Measurements from ENCODE around the gene PKNOX2. TPM values are rescaled to one million over a fixed set of nuclear protein-coding genes. Genes with fewer than 3 reads are reported as not detected.

The PKNOX2 gene
- total RNA-seq, 2 donors from 2014 or later, result 4.0 to 6.9 TPM

DNA sequence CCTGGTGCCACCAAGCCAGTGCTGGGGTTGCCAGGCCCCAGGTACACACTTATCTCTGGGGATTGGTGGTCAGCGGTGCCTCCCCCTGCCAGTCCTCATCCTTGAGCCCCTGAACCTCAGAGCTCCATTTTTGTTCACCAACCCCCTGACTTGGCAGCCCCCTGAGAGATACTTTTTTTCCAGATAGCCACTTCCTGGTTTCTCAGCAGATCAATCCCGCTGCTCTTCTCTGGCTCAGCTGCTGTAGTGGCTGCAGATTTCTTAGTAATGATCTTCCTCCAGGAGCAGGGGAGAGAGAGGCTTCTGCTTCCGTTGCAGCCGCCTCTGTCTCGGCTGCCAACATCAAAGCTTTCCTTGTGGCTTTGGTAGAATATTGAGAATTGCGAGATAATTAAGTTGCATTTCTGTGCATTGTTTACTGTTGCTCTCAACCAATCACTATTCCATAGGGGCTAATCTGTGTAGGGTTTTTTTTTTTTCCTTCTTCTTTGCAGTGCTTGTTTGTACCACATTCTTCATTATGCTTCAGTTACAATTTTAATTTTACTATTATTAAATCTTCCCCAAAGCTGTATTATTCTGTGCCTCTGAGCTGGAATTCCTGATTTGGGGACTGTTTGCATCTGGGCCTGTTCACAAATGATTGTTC is 92.1 kb downstream of the PKNOX2 start:
- Mint-ChIP-seq H3K4me1 (peaks cover 30% of the 10 kb centered on the region), H3K36me3 (ENCODE audit: low read depth) (no peaks in the 10 kb centered on the region), H3K27me3 (ENCODE audit: insufficient read depth) (peaks cover under 1% of the 10 kb centered on the region), H3K9me3 (no peaks in the 10 kb centered on the region), H3K27ac (no peak overlapping the region), H3K4me3 (no peak overlapping the region)
- H3K9me3 ChIP-seq (ENCODE audit: control insufficient read depth, low read length), result no peaks in the 10 kb centered on the region
- DNase-seq, result no peak
- H3K9ac ChIP-seq (ENCODE audit: extremely low read depth, low read length, poor library complexity, severe bottlenecking), result no peak overlapping the region
- 80 to 91% methylated on average over 4 to 5 of the region's 6 CpGs for WGBS, 2 experiments (ENCODE audit: insufficient coverage in 1 of 2, insufficient read length in 1 of 2)
- H3K4me3 ChIP-seq (ENCODE audit: low read length), result no peak overlapping the region
- no peaks in the 10 kb centered on the region for H3K27me3 ChIP-seq (ENCODE audit: control insufficient read depth, insufficient read depth, low read length, poor library complexity, severe bottlenecking)
- no peaks in the 10 kb centered on the region for H3K36me3 ChIP-seq (ENCODE audit: control insufficient read depth, insufficient read depth, low read length)
- TF ChIP-seq CTCF (conservative IDR thresholded peaks at IDR 0.05), result no peak
- H3K4me1 ChIP-seq (ENCODE audit: control insufficient read depth, insufficient read depth, low read length), result no peaks in the 10 kb centered on the region
- H3K27ac ChIP-seq (ENCODE audit: low read depth, low read length), result no peak overlapping the region

- no peak overlapping the region for H3K4me3 ChIP-seq (ENCODE audit: low read length)
- DNase-seq, result peak; percentile 91
- H3K9me3 ChIP-seq (ENCODE audit: control insufficient read depth, low read length), result no peaks in the 10 kb centered on the region
- H3K27ac ChIP-seq (ENCODE audit: low read depth, low read length), result no peak overlapping the region
- H3K36me3 Mint-ChIP-seq (ENCODE audit: low read depth), result no peaks in the 10 kb centered on the region
- H3K9ac ChIP-seq (ENCODE audit: extremely low read depth, low read length, poor library complexity, severe bottlenecking), result no peak overlapping the region
- TF ChIP-seq CTCF (conservative IDR thresholded peaks at IDR 0.05), result peak; percentile 81
- H3K4me1 ChIP-seq (ENCODE audit: control insufficient read depth, insufficient read depth, low read length), result no peaks in the 10 kb centered on the region
- no peak overlapping the region for H3K27ac Mint-ChIP-seq
- no peak overlapping the region for H3K4me3 Mint-ChIP-seq
- WGBS, 2 experiments (ENCODE audit: insufficient coverage in 1 of 2, insufficient read length in 1 of 2), result 76 to 85% methylated on average over 4 to 7 of the region's 7 CpGs
- H3K9me3 Mint-ChIP-seq, result no peaks in the 10 kb centered on the region
- peaks cover 4% of the 10 kb centered on the region for H3K27me3 Mint-ChIP-seq (ENCODE audit: insufficient read depth)
- peaks cover 35% of the 10 kb centered on the region for H3K4me1 Mint-ChIP-seq
- no peaks in the 10 kb centered on the region for H3K27me3 ChIP-seq (ENCODE audit: control insufficient read depth, insufficient read depth, low read length, poor library complexity, severe bottlenecking)
- no peaks in the 10 kb centered on the region for H3K36me3 ChIP-seq (ENCODE audit: control insufficient read depth, insufficient read depth, low read length)
Observed at GRCh38 chr11:125257190-125257579, 92.6 kb downstream of the PKNOX2 start.

DNA sequence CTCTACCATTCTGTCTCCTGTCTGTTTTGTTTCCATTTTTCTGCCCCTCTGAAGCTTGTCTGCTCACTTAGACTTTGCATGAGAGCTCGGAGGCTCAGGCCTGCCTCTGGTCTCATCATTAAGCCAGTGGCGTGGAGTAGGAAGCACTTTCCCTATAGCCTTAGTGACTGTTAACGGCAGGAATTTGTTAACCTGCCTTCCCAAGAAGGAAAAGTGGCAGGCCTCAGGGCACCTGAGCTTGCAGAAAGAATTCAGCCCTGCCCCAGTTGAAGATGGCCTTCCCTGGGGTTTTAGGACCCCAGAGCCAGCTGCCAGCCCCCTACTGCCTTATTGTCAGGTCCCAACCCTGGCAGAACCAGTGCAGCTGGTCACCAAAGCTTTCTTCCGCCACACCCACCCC is 93.2 kb downstream of the PKNOX2 start:
- 89 to 95% methylated on average over 4 of the region's 4 CpGs for WGBS, 2 experiments (ENCODE audit: insufficient coverage in 1 of 2, insufficient read length in 1 of 2)
- Mint-ChIP-seq H3K27ac (no peak overlapping the region), H3K27me3 (ENCODE audit: insufficient read depth) (peaks cover 4% of the 10 kb centered on the region)

More for the DNA sequence above, 93.2 kb downstream of the PKNOX2 start:
- Mint-ChIP-seq H3K9me3 (no peaks in the 10 kb centered on the region), H3K4me1 (peaks cover 40% of the 10 kb centered on the region), H3K36me3 (ENCODE audit: low read depth) (no peaks in the 10 kb centered on the region), H3K4me3 (no peak overlapping the region)
- no peak for DNase-seq
- Histone ChIP-seq H3K27ac (ENCODE audit: low read depth, low read length) (no peak overlapping the region), H3K4me3 (ENCODE audit: low read length) (no peak overlapping the region), H3K9me3 (ENCODE audit: control insufficient read depth, low read length) (no peaks in the 10 kb centered on the region), H3K9ac (ENCODE audit: extremely low read depth, low read length, poor library complexity, severe bottlenecking) (no peak overlapping the region), H3K4me1 (ENCODE audit: control insufficient read depth, insufficient read depth, low read length) (peaks cover 2% of the 10 kb centered on the region), H3K36me3 (ENCODE audit: control insufficient read depth, insufficient read depth, low read length) (no peaks in the 10 kb centered on the region), H3K27me3 (ENCODE audit: control insufficient read depth, insufficient read depth, low read length, poor library complexity, severe bottlenecking) (no peaks in the 10 kb centered on the region)
- no peak for TF ChIP-seq CTCF (conservative IDR thresholded peaks at IDR 0.05)

Measured in endodermal cell (in vitro differentiated cells).